Colonic mucosa (tissue), 4 donors: Measurements from ENCODE around the gene COL23A1. TPM values are rescaled to one million over a fixed set of nuclear protein-coding genes. Genes with fewer than 3 reads are reported as not detected.

ENCODE experiments used
- DNase-seq: peaks from one replicate; pipeline ENCODE4 v3.0.0-alpha.2; 2020
- H3K27ac ChIP-seq: fragments of 200-600 bp; one replicate; pipeline ENCODE4 v1.8.0; 2021
- H3K27me3 ChIP-seq: fragments of 200-600 bp; one replicate; pipeline ENCODE4 v1.8.0; 2021
- H3K36me3 ChIP-seq: fragments of 200-600 bp; one replicate; pipeline ENCODE4 v1.8.0; 2021
- H3K4me1 ChIP-seq: fragments of 200-600 bp; one replicate; pipeline ENCODE4 v1.8.0; 2021; ENCODE audit warnings: mild to moderate bottlenecking
- H3K4me3 ChIP-seq: fragments of 200-600 bp; one replicate; pipeline ENCODE4 v1.8.0; 2021
- H3K9ac ChIP-seq, 2 donors: one replicate each; pipeline ENCODE4 v1.7.0; 2013; ENCODE audit warnings: control low read depth in 2 of 2, low read depth in 2 of 2, low read length in 2 of 2
- H3K9me3 ChIP-seq: fragments of 200-600 bp; one replicate; pipeline ENCODE4 v1.8.0; 2021
- intact Hi-C: fragments of 100-400 bp; cut with DNase I; formaldehyde crosslinking; loops from one replicate; pipeline ENCODE4 v1.14.1; 2022
- total RNA-seq, 2 donors: library from RNA; stranded (reverse); fragmentation: NEBNext Ultra II Directional in 1 of 2; extraction: Animal tissue kit (Norgen Biotek cat#: 25700) in 1 of 2; gene quantifications; one replicate each; pipeline ENCODE4 v1.2.1, GENCODE V29; 2021
- TF ChIP-seq, protein P1 (sequence below): fragments of 200-600 bp; IDR thresholded peaks from one replicate; pipeline ENCODE4 v1.8.0; 2022; ENCODE audit warnings: antibody characterized with exemption, mild to moderate bottlenecking
- donor health status: healthy.
- donor health status: DM: no; HTN: no; CAD: no.
- donor health status: DM: no; HTN: no; CAD: no.

COL23A1 gene
- total RNA-seq, 2 donors from 2014 or later = 0.37 to 0.49 TPM

DNA sequence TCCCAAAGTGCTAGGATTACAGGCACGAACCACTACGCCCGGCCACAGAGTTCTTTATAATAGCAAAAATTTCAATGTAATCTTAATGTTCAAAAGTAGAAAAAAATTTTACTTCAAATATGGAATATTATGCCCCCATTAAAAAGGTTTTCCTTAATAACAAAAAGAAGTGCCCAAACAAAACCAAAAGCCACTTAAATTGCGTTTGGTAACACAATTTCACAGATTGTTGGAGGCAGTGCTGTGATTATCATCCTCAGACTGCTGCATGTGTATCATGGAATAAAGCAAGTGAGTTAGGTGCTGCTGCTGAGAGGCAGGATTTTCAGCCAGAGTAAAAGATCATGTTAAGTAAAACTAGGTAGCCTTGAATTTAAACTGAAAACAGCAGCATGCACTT is 132.7 kb downstream of the COL23A1 start:
- no peak for DNase-seq
- H3K27ac ChIP-seq = no peak overlapping the region
- H3K4me3 ChIP-seq = no peak overlapping the region
- no peaks in the 10 kb centered on the region for H3K4me1 ChIP-seq
- no peaks in the 10 kb centered on the region for H3K27me3 ChIP-seq
- no peak overlapping the region for H3K9ac ChIP-seq
- intact Hi-C loops = no loop called here
- no peaks in the 10 kb centered on the region for H3K9me3 ChIP-seq
- TF ChIP-seq, protein P1, sequence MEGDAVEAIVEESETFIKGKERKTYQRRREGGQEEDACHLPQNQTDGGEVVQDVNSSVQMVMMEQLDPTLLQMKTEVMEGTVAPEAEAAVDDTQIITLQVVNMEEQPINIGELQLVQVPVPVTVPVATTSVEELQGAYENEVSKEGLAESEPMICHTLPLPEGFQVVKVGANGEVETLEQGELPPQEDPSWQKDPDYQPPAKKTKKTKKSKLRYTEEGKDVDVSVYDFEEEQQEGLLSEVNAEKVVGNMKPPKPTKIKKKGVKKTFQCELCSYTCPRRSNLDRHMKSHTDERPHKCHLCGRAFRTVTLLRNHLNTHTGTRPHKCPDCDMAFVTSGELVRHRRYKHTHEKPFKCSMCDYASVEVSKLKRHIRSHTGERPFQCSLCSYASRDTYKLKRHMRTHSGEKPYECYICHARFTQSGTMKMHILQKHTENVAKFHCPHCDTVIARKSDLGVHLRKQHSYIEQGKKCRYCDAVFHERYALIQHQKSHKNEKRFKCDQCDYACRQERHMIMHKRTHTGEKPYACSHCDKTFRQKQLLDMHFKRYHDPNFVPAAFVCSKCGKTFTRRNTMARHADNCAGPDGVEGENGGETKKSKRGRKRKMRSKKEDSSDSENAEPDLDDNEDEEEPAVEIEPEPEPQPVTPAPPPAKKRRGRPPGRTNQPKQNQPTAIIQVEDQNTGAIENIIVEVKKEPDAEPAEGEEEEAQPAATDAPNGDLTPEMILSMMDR = no peak
- no peaks in the 10 kb centered on the region for H3K36me3 ChIP-seq

DNA sequence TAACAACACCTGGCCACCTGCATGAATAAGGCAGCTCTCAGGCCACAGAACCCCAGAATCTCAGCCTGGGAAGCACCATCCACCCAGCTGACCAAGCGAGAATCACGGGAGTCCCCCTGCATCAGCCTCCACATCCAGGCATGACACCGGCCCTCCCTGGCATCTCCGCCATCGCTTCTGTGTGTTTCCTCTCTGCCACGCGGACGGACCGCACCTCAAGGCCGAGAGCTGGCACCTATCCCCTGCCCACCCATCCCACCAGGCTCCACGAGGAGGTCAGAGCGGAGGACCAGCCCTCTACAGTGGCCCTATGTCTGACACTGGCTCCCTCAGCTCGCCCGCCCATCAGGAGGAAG is 134.7 kb downstream of the COL23A1 start:
- no peaks in the 10 kb centered on the region for H3K9me3 ChIP-seq
- intact Hi-C loops = no loop called here
- no peak overlapping the region for H3K9ac ChIP-seq
- TF ChIP-seq, protein P1 = no peak
- no peak for DNase-seq
- H3K36me3 ChIP-seq = no peaks in the 10 kb centered on the region
- no peak overlapping the region for H3K4me3 ChIP-seq
- no peak overlapping the region for H3K27ac ChIP-seq
- H3K27me3 ChIP-seq = no peaks in the 10 kb centered on the region
- no peaks in the 10 kb centered on the region for H3K4me1 ChIP-seq

DNA sequence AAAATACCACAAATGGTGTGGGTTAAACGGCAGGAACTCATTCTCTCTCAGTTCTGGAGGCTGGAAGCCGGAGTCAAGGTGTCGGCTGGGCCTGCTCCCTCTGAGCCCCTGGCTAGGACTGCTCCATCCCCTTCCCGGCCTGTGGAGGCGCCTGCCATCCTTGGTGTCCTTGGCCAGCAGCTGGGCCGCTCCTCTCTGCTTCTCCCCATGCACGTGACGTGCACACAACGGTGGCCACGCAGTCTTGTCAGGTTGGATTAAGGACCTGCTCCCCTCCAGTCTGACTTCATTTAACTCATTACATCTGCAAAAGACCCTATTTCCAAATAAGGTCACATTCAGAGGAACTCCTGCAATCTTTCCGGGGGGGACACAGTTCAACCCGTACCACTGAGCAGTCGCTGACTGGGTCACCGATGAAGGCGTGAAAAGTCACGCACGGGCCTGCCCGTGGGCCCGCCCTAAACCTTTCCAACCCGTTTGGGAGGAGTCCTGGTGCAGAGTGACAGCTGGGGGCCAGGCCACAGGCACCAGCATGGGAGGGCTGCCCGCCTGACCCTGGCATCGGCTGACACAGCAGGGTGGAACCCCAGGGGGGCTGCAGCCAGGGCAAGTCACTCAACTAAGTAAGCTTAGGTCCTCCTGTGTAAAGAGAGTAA is 135.2 kb downstream of the COL23A1 start:
- H3K9ac ChIP-seq = no peak overlapping the region
- H3K9me3 ChIP-seq = no peaks in the 10 kb centered on the region
- TF ChIP-seq, protein P1 = no peak
- intact Hi-C loops = no loop called here
- H3K27ac ChIP-seq = no peak overlapping the region
- H3K4me1 ChIP-seq = no peaks in the 10 kb centered on the region
- no peak overlapping the region for H3K4me3 ChIP-seq
- H3K27me3 ChIP-seq = no peaks in the 10 kb centered on the region
- DNase-seq = no peak
- H3K36me3 ChIP-seq = no peaks in the 10 kb centered on the region

DNA sequence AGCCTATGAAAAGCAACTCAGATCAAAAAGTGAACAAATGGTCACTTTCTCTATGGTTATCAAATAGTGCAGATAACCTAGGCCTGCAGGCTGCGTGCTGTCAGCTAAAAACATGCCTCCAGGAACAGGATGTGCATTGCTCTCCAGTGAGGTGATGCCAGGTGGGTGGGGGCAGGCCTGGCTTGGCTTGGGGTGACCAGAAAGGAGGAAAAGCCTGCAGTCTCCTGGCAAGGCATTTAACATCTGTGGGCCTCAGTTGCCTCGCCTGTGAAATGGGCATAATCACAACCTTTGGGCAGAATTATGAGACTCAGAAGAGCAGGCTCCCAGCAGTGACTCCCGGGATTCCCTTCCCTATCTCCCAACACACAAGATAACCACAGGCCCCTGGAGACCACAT is 135.9 kb downstream of the COL23A1 start:
- H3K36me3 ChIP-seq = no peaks in the 10 kb centered on the region
- H3K4me3 ChIP-seq = no peak overlapping the region
- no peaks in the 10 kb centered on the region for H3K27me3 ChIP-seq
- H3K9ac ChIP-seq = no peak overlapping the region
- intact Hi-C loops = no loop called here
- no peak for DNase-seq
- no peaks in the 10 kb centered on the region for H3K9me3 ChIP-seq
- no peaks in the 10 kb centered on the region for H3K4me1 ChIP-seq
- TF ChIP-seq, protein P1 = no peak
- no peak overlapping the region for H3K27ac ChIP-seq

DNA sequence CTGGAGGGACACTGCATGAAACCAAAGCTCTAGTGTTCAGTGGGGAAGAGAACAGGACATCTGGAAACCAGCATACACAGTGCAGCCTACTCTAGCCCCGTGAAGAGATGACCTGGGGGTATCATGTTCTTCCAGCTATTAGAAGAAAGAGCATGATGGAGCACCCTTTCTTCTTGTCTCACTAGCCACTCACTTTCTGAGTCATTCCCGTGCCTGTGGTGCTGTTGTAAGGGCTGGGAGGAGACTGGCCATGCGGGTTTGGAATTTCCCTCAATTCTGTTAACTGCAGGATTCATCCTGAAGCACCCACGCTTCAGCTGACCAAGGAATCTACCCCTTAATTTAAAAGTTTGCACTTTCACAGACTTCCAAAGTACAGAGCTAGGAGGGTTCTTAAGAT is 137.0 kb downstream of the COL23A1 start:
- TF ChIP-seq, protein P1 = no peak
- no peaks in the 10 kb centered on the region for H3K27me3 ChIP-seq
- no peak overlapping the region for H3K9ac ChIP-seq
- no peak overlapping the region for H3K4me3 ChIP-seq
- H3K27ac ChIP-seq = no peak overlapping the region
- H3K9me3 ChIP-seq = no peaks in the 10 kb centered on the region
- no peaks in the 10 kb centered on the region for H3K36me3 ChIP-seq
- no peaks in the 10 kb centered on the region for H3K4me1 ChIP-seq
- DNase-seq = no peak
- intact Hi-C loops = no loop called here
